GM21360 (cell line): ENCODE results near the gene TLE4.

Experiments
- ATAC-seq: cut with Tn5 transposase; IDR thresholded peaks from one replicate; pipeline ENCODE4 v1.9.1; 2021; ENCODE audit warnings: mild to moderate bottlenecking, moderate library complexity; ENCODE audit not compliant: unreplicated experiment

Gene TLE4

DNA sequence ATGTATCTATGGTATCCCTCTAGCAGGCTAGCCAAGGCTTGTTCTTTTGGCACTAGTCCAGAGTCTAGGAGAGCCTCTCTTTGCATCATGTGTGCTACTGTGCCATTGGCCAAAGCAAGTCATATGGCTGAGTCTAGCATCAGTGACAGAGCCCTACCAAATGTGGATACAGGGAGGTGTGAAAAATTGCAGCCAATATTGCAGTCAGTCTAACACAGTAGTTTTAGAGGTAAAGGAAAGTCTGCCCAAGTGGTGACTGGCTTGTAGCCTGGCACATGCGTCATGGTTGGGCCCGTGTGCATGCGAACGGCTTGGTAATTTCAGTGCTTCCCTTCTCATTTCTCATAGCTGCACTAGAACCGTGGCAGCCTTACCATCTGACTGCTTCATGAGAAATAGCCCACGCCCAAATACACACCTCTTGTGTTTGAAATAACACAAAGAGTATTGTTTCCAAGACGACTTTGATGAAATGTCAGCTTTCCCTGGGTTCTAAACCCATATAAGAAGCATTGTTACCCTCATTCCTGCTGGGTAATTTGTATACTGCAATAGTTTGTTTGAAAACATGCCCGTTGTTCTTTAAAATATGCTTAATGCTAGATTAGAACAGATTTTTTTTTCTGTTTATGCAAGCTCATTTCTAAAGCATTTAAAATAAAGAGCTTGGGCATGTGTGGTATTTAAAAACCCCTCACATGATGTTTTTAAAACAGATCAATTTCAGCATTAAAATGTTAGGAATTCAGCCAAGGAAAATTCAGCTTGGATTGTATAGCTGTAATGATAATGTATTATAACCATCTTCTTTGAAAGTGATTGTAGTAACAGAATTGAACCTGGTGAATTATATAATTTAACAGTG is 113.2 kb downstream of the TLE4 start:
- no peak for ATAC-seq

DNA sequence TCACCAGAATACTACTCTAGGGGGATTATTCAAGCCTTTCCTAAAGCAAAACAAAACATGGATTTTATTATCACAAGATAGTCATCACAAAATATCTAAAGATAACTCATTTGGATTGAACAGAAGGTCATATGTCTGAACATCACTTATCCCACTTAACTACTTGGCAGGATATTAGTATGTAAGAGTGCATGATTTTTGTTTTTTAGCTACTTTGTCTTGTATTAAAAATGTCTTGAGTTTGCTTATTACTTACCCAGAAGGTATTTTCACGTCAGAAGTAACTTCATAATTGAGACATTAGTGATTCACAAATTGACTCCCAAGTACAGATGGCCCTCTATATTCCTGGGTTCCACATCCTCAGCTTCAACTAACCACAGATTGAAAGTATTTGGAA is 113.8 kb downstream of the TLE4 start:
- ATAC-seq = no peak

DNA sequence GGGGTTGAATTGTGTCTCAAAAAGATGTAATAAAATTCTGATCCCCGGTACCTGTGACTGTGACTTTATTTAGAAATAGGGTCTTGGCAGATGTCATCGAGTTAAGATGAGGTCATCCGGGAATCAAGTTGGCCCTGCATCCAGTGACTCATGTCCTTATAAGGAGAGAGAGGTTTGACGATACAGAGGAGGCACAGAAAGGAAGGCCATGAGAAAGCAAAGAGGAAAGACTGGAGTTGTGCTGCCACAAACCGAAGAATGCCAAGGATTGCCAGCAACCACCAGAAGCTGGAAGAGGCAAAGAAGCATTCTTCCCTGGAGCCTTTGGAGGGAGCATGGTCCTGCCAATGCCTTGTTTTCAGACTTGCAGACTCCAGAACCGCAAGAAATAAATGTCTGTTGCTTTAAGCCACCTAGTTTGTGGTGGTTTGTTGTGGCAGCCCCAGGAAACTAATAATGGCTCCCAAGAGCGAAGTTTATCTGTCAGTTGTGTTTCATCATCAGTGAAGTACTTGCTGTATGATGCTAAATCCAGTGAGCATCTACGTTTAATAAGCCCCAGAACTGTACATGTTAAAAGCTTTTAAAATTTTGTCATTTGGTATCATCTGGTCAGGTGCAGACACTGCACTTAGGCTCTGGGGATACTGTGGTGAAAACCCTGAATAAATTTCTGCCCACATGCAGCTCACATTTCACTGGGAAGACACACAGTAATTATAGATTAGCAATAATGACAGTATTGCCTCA is 114.8 kb downstream of the TLE4 start:
- ATAC-seq = no peak

DNA sequence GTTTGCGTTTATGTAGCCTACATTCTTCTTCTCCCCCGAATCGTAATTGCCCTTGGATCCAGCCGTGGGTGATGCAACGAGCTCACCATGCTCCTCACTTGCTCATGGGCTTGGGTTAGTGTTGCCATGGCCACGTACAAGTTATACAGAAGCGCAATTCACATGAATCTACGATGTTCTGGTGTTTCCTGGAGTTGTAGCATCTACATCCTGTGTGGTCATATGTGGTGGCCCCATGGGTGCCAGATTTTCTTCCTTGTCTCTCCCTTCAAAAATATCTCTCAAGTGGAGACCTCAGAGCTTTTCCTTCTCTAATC is 115.3 kb downstream of the TLE4 start:
- ATAC-seq = no peak

DNA sequence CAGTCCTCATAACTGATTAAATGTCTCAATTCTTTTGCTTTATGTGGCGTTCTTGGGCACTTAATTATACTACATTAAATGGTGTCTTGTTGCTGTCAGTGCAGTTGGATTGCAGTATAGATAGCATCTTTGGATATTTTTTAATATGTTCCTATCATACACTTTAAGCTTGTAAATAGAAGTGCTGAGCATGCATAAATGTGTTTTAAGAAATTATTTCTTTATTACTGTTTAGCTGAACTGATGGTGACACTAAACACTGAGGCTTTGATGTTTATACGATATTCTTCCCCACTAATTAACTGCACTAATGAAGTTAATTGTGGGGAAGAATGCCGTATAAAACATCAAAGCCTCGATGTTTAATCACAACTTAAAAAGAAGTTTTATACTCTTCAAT is 116.6 kb downstream of the TLE4 start:
- ATAC-seq = no peak

DNA sequence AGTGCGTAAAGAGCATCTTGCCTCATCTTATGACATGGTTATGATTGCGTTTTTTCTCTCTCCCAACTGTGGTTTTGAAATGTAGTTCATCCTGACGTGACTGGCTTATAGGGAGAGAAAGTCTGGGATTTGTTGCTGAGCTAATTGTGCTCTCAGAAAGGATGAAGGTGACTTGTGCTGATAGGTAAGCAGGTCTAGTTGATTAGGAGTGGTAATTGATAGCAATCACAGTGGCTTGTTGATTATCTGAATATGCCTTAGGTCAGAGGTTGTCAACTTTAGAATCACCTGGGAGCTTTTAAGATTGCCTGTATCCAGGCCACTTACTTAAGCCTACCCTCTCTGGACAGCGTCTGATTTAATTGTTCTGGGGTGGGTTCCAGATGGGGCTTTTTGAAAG is 117.8 kb downstream of the TLE4 start:
- ATAC-seq = no peak

DNA sequence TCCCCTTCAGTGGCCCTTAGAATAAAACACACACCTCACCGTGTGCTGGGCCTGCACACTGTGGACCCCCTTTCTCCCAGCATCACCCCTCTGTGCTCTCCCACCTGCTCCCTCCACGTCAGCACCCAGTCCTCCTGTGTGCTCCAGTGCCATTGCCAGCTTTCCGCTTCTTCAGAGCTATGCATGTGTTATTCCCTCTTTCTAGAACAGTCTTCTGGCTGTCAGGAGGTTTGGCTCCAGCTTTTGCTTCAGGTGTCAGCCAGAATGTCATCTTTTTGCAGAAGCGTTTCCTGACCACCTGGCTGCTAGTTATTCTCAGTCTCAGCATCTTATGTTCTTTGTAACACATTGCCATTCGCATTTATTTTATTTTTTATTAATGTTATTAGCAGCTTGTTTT is 119.7 kb downstream of the TLE4 start:
- ATAC-seq = no peak

DNA sequence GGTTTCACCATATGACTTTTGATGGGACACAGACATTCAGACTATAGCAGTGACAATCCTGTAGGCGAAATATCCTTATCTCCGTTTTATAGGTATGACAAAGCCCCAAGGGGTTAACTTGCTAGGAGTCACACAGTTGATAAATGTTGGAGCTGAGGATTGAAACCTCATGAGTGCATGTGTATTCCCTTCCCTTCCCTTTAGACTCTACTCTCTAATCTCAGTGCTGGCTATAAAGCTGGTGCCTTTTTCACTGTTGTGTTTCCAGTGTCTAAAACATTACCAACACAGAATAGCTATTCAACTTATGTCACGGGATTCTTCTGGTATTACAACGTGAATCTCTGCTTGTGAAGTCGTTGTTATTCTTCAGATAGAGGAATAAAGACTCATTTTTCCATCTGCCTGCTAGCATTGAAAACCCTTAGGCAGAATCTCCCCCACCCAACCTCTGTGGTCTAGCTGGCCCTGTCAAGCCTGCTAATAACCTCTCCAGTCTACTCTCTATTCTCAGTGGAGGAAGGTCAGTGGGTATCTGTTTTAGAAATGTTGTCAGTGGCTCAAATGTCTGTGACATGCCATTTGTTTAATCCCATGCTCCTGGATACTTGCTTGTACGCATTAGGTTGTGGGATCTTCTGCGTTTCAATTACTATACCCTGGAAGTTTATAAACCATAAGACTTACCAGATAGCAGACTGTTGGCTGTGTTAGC is 121.2 kb downstream of the TLE4 start:
- ATAC-seq = no peak

DNA sequence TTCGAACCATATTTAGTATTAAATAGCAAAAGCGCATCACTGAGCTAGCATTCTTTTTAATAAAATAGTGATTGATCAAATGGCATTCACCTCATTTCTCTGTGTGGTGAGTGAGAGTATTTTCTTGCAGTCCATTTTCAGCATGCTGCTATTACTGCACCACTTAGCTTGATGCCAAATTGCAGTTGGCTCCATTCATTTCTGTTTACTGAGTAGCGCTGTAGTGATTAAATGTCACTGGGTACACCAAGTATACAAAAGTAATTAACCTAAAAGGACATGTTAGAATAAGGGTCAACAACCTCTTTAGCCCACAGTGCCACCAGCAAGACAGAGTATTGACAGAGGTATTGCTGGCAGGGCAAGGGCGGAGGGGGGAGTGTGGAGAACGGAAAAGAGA is 122.0 kb downstream of the TLE4 start:
- no peak for ATAC-seq

DNA sequence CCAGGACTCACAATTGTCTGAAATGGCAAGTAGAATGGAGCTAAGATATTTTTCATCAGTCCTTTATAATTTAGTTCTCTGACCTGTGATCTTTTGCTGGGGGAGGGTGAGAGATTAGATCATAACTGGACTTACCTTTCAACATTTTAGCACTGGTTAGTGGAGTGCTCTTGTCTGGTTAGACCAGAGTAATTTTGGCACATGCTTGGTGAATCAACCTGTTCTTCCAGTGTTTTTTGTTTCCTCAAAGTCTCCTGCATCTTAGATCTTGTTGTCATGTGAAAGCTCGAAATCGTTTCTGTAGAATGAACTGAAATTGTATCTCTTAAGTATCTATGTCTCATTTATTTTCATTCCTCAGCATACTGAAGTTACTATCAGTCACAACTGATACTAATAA is 122.4 kb downstream of the TLE4 start:
- ATAC-seq = no peak

DNA sequence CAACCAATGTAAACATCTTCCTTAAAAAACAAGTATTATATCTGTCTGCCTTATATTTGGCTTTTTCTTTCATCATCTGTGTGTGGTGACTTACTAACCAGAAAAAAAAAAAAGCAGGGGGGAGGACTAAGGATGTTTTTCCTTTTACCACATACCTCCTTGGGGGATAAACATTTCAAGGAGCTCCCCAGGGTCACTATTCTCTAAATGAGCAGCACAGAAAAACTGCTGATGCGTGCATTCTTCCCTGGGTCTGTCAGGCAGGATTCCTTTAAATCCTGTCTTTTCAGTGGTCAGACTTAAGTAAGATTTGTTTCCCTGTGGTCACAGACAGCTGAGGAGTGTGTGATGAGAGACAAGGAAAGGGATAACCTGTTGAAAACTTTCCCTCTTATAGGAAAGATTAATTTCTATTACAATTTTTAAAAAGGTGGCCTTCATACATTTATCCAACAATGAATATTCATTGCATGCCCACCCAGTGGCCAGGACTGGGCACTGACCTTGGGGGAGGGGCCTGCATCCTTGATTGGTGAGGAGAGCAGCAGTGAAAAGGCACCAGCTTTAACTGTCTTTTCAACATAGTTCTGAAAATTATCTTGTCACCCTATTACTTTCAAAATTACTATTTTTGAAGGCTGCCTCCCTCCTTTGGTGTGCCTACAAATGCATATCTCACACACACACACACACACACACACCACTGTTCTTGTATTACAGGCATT is 123.1 kb downstream of the TLE4 start:
- no peak for ATAC-seq

DNA sequence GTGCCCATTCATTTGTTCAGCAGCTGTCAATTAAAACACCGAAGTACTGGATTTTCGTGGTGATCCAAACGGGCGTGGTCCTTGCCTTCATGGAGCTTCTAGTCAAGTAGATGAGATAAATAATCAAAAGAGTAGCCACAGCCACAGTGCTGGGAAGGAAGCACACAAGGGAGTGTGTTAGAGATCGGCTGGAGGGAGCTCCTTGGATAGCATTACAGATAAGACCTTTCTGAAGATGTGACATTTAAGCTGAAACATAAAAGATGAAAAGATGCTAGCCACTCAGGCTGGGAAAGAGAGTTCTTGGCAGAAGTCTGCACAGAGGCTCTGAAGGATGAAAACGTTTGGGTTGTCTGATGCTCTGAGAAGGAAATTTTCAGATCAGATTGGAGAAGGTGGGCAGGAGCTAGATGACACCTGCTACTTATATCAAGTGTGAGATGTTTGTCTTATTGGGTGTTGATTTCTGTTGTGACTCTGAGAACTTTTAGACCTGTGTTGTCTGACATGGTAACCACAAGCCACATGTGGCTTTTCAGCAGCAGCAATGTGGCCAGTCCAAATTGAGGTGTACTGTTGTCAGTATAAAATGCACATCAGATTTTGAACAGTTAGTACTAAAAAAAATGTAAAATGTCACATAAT is 123.9 kb downstream of the TLE4 start:
- ATAC-seq = no peak

DNA sequence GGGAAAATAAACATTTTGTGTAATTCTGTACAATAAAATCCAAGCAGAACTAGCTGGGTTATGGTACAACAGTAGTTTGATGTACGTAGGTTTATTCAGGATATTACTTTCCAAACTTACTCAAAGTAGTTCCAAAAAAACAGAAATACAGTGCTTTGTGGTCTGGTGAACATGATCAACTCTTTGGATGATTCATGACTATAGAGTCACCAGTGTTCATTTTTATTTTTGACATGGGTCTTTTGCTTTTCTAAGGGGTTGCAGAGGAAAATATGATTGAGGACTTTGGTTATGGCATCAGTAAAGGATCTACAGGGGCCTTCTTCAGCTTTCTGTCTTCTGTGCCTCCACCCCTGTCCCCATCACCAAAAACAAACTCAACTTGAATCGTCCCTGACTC is 127.2 kb downstream of the TLE4 start:
- ATAC-seq = no peak

DNA sequence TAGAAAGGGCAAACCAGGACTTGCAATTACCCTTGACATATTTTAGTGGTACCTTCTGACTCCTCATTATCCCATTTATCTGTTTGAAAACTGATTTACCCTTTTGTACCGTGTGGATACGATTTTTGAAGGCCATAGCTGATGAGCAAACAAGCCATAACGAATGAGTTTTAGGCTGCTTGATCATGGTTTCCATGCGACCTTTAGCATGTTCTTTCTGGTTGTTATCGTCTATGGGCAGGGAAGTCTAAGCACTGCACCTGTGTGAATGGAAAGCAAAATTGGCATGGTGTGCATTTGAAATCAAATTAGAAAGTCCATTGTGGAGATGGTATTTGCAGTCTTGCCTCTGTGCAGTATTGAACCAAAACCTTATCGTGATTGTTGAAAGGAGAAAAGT is 127.7 kb downstream of the TLE4 start:
- ATAC-seq = no peak

DNA sequence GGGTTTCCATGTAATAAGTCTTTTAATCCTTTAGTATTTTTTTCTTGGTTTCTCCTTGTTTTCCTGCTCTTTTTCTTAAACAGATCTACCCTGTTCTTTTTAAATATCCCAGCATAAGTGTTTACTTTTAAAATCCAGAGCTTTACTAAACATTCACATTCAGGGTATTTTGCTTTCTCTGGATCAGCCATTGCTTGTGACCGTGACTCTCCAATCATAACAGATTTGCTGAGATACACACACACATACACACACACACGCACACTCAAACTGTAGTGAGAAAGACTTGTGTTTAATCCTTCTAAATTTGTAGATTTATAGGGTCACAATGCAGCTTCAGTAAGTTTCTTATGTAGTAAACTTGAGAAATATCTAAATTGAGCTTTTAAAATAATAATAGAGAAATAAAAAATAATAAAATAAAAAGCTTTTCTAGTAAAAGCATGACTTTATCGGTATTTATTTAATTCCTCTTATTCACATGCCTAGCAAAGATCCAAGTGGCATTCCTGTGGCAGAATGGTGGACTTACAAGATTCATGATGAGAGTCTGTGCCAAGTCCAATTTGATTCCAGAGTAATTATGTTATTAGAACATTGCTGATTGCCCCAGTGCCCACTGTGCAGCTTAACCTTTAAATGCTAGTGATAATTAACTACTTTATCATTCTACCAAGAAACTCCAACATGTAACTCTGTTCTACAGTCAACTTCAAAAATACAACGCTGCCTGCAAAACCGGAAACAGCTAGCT is 129.0 kb downstream of the TLE4 start:
- ATAC-seq = no peak

DNA sequence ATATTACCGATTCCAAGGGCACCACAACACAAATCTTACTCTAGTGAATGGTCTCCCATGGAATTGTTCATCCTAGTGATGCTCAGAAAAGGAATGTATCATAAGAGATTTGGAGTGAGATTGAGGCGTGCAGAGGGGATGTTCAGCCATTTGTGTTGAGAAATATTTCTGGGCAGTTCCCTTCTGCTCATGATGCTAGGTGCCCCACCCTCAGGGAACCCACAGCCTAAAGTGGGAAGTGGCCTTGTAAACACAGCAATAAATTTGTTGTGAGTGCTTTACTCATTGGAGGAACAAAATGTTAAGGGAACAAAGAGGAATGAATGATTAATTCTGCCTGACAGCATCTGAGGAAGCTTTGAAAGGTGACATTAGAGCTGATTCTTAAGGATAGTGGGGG is 129.9 kb downstream of the TLE4 start:
- ATAC-seq = no peak

DNA sequence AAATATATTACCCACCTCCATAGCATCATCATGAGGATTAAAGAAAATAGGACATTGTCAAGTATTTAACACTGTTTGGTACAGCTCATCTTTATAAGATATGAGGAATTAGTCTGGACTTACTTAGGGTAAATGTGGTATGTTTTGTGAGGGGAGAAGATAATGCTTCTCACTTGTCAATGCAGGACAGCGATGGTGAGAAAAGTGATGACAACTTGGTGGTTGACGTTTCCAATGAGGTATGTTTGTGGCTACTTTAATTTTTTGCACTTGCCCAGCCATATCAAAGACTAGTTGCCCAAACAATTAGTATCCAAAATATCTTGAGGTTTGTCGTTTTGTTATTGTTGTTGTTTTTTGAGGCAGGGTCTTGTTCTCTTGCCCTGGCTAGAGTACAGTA is 133.9 kb downstream of the TLE4 start:
- ATAC-seq = no peak

DNA sequence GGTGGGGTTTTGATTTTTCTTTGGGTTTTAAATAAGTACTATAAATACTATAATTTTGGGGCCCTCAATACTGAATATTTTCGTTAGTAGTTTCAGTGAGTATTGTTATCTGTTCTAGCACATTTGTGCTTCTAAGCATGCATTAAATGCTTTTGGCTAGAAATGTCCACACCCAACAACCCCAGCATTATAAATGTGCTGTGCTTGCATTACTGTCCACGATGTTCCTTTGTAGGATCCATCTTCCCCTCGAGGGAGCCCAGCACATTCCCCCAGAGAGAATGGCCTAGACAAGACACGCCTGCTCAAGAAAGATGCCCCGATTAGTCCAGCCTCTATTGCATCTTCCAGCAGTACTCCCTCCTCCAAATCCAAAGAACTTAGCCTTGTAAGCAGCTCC is 134.7 kb downstream of the TLE4 start:
- no peak for ATAC-seq

DNA sequence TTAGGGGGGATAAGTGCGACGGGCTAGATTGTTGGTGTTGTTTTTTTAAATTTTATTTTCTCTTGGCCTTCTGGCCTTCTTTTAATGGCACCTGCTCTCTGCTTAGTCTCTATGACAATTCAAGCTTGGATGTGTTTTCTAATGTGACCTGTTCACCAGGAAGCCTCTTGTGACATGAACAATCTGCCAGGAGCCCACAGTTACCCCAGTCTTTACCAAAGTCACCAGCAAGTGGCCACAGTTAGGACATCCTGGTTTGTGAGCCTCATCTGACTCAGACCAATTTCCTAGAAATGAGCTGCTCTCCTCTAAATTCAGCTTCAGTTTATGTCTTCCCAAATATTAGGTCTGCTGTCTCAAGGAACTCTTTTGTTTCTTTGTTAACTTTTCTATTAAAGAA is 135.8 kb downstream of the TLE4 start:
- no peak for ATAC-seq

DNA sequence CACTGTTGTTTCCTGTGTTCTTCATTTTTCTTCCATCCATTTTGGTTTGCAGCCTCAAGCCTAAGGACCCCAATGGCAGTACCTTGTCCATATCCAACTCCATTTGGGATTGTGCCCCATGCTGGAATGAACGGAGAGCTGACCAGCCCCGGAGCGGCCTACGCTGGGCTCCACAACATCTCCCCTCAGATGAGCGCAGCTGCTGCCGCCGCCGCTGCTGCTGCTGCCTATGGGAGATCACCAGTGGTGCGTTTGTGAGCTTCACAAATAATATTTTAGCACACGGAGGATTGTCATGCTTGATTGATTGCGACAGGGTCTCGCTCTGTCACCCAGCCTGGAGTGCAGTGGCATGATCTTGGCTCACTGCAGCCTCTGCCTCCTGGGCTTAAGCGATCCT is 136.8 kb downstream of the TLE4 start:
- ATAC-seq = no peak
